HG02678 (cell line): ENCODE measurements around the gene FBLN7.
"Not testable (repeated sequence)": the region's sequence is repeated elsewhere in the genome, so short reads cannot be mapped to it uniquely, and the experiment has no call there.

Experiments
- ATAC-seq: cut with Tn5 transposase; IDR thresholded peaks from one replicate; pipeline ENCODE4 v1.9.1; 2021; ENCODE audit warnings: mild to moderate bottlenecking, moderate library complexity; ENCODE audit not compliant: unreplicated experiment

FBLN7 gene

DNA sequence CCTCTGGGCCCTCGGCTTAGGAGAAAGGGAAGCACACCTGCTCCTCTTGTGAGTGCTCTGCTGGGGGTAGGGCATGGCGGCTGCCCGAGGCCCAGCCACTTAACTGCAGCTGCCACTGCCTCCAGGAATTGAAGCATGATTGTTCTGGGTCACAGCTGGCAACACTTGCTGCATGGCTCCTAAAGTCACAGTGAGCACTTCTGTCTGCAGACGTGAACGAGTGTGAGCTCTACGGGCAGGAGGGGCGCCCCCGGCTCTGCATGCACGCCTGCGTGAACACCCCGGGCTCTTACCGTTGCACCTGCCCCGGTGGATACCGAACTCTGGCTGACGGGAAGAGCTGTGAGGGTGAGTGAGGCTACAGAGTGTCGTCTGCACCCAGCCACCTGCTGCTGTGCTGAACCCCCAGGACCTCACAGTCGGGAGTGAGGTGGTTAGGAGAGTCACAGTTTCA, 44.4 kb downstream of the FBLN7 start:
- no peak for ATAC-seq

DNA sequence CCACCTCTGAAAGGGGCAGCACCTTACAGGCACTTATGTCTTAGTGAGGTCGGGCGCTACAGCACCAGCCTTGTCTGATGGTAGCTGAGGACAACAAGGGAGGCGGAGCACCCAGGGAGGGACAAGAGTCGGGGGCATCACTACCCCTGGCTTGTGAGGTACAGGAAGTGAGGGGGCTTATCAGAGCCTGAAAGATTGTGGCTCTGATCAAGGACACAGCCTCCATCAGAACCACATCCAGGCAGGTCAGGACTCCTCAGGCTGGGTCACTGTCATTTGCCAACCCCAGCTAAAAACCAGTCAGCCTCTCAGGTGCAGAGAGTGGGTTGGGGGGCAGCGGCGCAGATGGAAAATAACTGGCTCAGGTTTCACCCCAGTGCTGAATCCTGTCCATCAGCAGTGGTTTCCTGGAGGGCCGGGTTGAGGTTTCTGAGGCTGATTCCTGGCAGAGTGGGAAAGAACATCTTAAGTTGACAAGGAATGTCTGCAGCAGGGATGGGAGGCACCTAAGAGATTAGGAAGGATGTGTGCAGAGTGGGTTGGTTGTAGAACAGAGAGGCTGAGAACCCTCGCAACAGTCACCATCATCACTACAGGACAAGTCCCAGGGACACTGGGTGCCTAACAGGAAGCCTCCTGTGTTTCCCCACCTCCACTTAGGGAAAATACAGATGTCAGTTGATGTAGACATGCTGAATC, 45.3 kb downstream of the FBLN7 start:
- ATAC-seq, result no peak

DNA sequence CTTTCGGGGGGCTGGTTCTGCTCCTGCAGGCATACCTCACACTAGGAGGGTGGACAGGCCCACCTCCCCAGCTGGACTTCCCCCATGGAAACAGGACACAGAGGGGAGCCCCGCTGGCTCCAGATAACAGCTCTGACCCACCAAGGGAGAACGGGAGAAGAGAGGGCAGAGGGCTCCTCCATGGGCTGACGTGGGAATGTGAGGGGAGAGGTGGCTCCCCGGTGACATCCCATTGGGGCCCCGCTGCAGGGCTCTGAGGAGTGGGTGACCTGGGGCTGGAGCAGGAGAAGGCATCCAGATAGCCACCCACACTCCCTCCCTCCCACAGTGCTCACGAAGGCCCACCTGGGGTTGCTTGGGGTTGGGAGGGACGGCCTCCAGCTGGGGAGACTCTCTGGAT, 45.9 kb downstream of the FBLN7 start:
- no peak for ATAC-seq

DNA sequence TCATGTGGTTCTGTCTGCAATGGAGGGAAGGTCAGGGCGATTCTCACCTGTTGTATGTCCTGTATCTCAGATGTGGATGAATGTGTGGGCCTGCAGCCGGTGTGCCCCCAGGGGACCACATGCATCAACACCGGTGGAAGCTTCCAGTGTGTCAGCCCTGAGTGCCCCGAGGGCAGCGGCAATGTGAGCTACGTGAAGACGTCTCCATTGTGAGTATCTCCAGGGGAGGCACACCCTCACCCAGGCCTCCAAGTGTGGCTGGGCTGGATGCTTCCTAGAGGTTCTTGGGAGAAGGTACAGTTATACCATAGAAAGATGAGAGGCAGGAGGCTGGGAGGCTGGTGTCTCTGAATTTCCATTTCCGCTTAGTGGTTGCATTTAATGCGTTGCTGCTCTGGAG, 46.9 kb downstream of the FBLN7 start:
- no peak for ATAC-seq

DNA sequence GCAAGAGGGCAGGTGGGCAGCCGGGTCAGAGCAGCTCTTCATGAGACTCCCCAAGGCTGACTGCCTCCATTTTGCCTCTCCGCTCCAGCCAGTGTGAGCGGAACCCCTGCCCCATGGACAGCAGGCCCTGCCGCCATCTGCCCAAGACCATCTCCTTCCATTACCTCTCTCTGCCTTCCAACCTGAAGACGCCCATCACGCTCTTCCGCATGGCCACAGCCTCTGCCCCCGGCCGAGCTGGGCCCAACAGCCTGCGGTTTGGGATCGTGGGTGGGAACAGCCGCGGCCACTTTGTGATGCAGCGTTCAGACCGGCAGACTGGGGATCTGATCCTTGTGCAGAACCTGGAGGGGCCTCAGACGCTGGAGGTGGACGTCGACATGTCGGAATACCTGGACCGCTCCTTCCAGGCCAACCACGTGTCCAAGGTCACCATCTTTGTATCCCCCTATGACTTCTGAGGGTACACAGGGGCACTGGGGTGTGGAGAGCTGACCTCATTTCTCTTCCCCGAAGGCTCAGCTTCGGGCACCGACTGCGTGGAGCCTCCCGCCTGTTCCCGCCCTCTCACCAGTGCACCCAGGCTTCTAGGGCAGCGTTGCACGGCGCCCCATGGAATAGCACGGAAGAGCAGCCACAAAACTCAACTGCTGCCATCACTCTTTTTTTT, 49.0 kb downstream of the FBLN7 start:
- ATAC-seq, result no peak

DNA sequence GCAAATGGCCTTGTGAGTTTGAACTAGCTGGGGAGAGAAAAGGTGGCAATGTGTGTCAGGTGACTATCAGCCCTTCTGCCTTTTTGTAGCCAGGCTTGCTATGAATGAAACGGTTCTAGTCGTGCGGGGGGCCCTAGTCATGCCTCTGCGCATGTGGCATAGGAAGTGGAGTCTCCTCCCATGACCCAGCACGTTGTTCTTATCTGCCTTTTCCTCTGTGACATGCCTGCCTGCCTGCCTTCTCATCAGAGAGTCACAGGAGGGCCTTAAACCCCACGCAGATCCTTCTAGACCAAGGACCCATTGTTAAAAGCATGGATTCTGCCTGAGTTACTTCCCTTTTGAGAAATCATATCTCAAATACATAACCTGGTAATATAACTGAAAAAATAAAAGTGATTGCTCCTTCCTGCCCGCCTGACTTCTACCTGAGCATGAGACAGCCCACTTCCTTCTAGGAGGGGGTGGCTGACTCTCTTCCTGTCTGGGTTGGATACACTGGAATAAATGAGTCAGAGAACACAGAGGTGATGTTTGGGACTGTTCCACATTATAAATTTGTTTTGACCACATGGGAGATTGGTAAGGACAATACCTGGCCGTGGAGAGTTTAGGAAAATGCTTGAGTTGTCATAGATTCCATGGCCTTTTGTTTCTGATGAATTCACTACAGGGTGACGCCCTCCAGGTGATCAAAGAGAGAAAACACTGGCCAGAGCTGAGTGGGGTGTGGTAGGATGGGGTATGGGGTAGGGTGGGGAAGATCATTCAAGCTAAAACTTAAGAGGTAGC, 49.8 kb downstream of the FBLN7 start:
- ATAC-seq, result no peak

DNA sequence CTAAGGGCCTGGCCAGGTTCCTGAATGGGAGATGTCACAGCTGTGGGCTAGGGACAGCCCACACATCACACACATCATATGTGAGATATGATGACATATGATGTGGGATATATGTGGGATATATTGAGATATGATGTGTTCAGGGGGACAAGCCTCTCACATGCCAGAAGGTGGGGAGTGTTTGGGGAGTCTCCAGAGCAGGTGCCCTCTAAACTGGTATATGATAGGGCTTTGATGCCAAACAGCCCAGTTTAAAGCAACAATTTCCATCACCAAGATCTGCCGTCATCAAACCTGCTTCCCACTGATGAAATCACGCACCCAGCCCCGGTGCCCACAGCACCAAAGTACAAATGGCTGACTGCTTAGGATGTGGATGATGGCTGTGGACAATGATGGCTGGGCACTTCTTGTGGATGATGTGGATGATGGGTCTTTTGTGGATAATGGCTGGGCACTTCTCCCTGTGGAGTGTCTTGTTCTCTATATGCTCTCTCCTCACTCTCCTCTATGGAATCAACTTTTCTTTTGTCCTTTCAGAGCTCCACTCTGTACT, 50.9 kb downstream of the FBLN7 start:
- no peak for ATAC-seq

DNA sequence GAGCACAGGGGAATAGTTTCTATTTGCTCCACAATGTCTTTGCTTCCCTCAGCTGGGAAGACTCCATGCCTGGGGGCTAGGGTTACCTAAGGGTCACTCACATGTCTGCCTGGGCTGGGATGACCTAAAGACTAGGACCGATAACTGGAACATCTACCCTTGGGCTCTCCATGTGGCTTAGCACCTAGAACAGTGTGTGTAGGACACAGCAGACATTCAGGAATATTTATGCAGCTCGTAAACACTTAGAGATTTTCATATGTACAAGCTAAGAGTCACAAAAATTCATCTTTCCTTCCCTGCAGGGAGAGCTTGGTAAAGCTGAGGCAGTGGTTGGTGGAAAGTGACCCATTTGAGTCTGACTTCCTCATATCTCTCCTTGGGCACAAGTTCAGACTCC, 55.8 kb downstream of the FBLN7 start:
- ATAC-seq, result no peak

DNA sequence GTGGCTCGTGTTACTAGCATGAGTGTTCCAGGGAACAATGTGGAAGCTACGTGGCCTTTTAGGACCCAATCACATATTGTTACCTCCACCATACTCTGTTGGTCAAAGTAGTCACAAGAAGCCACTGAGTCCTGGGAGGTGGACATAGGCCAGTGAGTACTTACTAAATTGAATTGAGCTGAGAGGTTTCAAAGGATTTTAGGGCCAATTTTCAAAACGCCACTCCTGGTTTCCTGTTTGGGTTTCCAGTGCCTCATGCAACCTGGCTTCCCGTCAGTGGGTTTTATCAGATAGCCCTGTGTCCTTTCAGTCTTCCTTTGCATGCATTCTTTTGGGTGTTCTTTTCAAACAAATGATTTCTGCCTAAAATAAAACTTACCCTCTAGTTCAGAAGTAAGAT, 56.3 kb downstream of the FBLN7 start:
- ATAC-seq, result no peak

DNA sequence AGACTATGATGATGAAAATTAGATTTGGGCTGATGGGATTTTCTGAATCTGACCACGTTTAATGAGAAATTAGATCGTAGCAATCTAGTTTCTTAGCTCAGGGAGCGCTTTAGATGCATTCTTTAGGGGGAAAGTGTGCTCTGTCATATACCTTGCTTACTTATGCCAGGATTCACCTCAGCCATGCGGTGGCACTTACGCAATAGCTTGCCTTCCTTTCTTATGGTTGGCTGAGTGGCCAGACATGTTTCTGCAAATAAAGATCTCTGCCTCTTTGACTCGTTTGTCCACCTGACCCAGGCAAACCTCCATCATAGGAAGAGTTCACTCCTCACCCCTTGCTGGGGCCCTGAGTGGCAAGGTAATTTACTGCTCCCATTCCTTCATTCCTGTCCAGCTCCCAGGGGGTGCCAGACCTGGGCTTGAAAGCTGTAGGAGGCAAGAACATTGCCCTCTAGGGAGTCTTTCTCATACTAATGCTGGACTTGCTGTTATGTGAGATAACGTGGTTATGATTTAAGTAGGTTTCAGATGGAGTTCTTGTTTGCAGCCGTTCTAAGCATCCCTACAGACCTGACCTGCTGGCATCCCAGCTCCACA, 57.1 kb downstream of the FBLN7 start:
- no peak for ATAC-seq

DNA sequence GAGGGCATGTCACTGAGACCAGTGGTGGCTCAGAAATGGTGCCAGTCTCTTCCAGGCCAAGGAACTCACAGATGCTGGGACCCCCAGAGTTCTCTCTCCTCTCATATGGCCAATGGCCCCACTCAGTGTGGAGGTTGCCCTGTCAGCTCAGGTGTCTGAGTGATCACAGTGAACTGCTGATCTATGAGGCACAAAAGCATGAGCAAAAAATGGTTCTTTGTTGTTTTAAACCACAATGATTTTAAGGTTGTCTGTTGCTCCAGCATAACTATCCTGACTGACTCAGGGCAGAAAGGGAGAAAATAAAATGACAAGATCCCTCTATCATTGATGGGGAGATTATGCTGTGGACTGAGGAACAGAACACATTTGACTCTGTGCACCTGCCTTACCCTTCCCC, 57.8 kb downstream of the FBLN7 start:
- ATAC-seq, result no peak

DNA sequence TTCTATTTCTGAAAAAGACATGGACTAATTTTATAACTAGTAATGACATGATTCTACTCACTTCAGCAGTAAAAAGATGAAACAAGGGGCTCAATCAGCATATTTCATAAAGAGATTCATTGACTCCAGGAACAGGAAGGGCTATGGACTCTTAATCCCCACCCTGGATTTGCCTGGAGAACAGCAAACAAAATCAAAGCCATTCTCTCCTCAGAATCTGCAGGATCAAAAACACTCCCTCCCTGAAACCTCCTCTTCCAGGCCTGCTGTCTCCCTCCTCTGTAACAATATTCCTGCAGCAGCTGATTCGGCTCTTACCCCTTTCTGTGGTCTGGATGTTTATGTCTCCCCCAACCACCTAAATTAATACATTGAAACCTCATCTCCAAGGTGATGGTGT, 59.7 kb downstream of the FBLN7 start:
- no peak for ATAC-seq

DNA sequence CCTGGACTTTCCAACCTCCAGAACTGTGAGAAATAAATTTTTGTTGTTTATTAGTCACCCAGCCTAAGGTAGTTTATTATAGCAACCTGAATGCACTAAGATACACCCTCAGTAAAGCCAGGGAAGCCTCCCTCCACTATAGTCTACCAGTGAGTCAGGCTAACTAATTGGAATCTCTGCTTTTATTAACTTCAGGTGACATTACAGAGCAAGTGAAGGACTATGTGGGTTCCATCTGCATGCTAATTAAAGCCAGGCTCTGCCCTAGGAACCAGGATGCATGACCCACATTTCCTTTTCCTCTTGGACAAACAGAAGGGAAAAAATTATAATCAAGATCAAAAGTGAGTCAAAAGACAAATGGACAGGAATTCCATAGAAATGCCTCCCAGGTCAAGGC, 60.6 kb downstream of the FBLN7 start:
- no peak for ATAC-seq

DNA sequence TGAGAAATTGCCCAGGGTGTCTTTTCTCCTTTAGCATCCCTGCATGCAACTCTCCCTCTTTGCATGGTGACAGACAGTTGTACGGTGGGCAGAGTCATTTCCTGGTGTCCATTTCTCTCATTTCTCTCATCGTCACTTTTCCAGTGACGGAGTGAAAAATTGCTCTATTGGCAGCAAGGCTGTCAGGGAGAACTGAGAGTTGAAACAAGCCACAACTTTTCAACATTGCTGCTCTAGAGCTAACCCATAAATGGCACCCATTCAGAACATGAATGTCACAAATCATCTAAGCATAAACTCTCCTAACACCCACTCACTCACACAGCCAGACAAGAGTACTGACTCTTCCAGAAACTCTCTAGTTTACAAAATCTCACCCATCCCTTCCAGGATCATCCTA, 61.0 kb downstream of the FBLN7 start:
- ATAC-seq, result no peak

DNA sequence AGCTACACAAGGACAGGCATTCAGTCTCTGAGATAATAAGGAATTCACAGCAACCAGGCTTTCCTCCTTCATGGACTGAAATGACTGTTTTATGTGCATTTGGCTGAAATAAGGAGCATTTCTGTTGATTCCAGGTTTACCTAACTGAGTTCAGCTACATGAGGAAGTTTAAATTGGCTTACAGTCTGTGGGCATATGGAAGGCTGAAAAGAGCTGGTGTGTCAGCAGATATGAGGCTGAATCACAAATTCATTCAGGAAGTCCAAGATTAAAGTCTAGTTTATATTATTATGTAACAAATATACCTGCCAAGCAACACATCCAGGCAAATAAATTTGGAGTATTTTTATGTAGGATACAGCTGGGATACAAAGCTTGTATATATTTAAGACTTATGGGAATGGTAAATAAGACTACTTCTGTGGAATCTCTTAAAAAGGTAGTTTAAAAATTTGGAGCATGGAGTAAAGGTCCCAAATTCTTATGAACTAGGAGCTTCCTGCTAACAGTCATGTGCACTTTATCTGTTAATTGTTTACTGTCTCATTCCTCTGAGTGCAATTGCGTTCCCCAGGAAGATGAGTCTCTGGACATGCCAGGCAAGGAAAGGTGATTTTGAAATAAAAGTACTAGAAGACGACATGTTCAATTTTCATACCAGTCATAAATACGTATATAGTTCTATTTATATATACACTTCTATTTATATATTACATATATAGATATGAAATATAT, 63.7 kb downstream of the FBLN7 start:
- no peak for ATAC-seq

DNA sequence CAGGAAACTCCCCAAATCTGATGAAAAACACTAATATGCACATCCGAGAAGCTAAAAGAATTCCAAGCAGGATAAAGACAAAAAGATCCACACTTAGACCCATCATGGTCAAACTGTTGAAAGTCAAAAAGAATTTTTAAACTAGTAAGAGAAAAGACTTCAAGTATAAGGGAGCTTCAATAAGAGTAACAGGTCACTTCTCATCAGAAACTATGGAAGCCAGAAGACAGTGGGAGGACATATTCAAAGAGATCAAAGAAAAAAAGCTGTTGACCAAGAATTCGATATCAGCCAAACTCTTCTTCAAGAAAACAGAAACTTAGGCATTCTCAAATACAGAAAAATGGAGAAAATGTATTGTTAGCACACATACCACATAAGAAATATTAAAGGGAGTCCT, 66.2 kb downstream of the FBLN7 start:
- ATAC-seq, result no peak

DNA sequence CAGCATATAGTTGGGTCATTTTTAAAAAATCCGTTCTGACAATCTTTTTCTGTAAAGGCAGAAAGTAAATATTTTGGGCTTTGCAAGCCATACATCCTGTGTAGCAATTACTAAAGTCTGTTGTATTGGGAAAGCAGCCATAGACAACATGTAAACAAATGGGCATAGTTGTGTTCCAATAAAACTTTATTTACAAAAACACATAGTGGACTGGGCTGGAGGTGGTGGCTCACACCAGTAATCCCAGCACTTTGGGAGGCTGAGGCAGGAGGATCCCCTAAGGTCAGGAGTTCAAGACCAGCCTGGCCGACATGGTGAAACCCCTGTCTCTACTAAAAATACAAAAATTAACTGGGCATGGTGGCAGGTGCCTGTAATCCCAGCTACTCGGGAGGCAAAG, 69.7 kb downstream of the FBLN7 start:
- not testable (repeated sequence) for ATAC-seq

DNA sequence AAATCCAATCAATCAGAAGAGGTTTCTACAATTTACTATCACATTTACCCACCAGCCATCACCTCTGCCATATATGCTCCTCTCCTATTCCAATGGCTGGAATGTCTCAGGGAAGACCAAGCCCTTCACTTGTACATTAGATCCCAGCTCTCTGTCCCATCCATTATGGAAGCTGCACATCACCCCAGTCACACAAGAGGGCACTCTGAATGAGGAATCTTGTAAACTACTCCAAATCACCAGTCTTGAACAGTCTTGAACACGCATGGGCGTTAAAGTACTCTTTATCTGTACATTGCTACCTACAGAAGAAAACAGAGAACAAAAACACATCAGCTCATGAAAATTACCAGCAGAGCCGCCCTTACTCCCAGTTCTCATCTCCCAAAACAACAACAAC, 78.0 kb downstream of the FBLN7 start:
- no peak for ATAC-seq

DNA sequence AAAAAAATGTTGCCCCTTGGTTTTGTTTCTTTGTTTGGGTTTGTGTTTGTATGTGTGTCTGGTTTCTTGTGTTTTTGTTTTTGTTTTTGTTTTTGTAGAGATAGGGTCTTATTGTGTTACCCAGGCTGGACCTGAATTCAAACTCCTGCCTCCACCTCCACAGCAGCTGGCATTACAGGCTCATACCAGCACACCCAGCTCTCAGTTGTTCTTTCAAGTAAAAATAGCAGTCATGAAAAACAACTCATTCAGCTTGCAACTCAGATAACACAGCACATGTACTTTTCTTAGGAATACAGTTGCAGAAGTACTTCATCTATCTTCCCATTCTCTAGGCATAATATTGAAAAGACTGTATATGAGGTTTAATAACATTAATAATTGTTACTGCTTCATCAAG, 79.7 kb downstream of the FBLN7 start:
- no peak for ATAC-seq

DNA sequence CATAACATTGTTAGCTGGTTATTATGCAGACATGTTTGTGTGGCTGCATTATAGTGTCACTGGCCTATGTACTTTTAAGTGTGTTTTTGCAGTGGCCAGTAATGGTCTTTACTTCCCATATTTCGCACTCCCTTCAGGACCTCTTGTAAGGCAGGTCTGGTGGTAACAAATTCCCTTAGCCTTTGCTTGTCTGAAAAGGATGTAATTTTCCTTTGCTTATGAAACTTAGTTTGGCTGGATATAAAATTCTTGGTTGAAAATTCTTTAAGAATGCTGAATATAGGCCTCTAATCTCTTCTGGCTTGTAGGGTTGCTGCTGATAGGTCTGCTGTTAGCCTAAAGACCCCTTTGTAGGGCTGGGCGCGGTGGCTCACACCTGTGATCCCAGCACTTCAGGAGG, 82.0 kb downstream of the FBLN7 start:
- no peak for ATAC-seq

DNA sequence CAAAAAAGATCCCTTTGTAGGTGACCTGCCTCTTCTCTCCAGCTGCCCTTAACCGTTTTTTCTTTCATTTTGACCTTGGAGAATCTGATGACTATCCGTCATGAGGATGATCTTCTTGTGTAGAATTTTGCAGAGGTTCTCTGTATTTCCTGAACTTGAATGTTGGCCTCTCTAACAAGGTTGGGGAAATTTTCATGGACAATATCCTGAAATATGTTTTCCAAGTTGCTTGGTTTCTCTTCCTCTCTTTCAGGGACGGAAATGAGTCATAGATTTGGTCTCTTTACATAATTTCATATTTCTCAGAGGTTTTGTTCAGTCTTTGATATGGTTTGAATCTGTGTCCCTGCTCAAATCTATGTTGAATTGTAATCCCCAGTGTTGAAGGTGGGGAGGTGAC, 82.6 kb downstream of the FBLN7 start:
- no peak for ATAC-seq
